D341Med (cell line): ENCODE measurements around the gene UGT1A3.

ENCODE experiments used
- DNase-seq: peaks from one replicate; pipeline ENCODE4 v3.0.0; 2012; ENCODE audit warnings: low spot score

The UGT1A3 gene

DNA sequence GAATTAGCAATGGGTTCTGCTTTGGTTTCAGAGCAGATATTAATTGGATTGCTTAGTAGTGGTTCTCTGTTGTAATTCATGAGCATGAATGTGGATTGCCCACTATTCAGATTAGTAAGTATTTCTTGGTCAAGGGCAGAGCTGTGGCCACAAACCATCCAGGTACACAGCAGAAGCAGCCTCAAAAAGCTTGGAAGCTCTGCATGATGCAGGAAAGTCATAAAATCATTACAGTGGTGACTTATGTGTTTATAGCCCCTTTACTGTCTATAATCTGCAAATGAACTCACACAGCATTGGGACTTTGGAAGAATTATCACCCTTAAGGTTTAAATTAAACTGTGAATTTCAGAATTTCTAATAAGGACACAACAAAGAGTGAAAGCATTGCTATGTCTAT lies 29.3 kb downstream of the UGT1A3 start:
- no peak for DNase-seq

GRCh38 chr2:233758849-233759248 lies 30.0 kb downstream of the UGT1A3 start:
- DNase-seq, result no peak

DNA sequence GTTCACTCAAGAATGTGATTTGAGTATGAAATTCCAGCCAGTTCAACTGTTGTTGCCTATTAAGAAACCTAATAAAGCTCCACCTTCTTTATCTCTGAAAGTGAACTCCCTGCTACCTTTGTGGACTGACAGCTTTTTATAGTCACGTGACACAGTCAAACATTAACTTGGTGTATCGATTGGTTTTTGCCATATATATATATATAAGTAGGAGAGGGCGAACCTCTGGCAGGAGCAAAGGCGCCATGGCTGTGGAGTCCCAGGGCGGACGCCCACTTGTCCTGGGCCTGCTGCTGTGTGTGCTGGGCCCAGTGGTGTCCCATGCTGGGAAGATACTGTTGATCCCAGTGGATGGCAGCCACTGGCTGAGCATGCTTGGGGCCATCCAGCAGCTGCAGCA lies 31.2 kb downstream of the UGT1A3 start, which contains the start of gene UGT1A1:
TSS of gene UGT1A1 (plus strand) at position 228 of the 400 bp plus-strand sequence. CDS start at position 246, 18 bp downstream.
- DNase-seq, result no peak

GRCh38 chr2:233761040-233761769 lies 32.4 kb downstream of the UGT1A3 start:
- no peak for DNase-seq

- DNase-seq, result no peak
Measured at GRCh38 chr2:233764264-233764663, 35.4 kb downstream of the UGT1A3 start.

- DNase-seq, result no peak
Measured at GRCh38 chr2:233764761-233765160, 35.9 kb downstream of the UGT1A3 start.

DNA sequence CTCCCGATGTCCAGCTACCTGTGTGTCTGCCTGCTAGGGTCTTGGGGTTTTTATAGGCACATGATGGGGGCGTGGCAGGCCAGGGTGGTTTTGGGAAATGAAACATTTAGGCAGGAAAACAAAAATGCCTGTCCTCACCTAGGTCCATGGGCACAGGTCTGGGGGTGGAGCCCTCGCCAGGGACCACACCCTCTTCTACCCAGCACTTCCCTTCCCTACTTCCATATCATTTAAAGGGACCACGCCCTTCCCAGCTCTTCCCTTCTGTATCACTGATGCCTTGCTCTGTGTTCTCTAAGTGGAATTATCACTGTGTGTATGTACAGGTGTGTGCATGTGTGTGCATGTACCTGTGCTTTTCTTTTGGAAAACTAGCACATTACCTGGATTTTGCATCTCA lies 37.6 kb downstream of the UGT1A3 start:
- DNase-seq, result no peak

DNA sequence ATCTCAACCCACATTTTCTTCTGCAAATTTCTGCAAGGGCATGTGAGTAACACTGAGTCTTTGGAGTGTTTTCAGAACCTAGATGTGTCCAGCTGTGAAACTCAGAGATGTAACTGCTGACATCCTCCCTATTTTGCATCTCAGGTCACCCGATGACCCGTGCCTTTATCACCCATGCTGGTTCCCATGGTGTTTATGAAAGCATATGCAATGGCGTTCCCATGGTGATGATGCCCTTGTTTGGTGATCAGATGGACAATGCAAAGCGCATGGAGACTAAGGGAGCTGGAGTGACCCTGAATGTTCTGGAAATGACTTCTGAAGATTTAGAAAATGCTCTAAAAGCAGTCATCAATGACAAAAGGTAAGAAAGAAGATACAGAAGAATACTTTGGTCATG lies 39.2 kb downstream of the UGT1A3 start:
- DNase-seq, result no peak

DNA sequence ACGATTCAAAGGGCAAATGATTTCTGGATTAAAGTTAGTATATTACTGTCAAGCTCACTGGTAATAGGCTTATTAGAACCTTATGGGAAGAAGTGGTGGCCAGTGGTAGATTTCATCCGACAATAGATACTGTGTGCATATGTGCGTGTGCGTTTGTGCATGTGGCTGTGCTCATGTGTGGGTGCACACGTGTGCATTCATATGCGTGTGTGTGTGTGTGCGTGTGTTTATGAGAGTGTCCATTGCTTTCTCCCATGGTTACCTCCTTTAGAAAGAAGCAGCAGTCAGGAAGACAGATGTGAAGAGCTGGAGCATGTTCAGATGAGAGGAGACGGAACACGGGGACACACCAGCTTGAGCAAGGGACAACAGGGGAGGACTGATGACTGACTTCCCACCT lies 40.4 kb downstream of the UGT1A3 start:
- no peak for DNase-seq

DNA sequence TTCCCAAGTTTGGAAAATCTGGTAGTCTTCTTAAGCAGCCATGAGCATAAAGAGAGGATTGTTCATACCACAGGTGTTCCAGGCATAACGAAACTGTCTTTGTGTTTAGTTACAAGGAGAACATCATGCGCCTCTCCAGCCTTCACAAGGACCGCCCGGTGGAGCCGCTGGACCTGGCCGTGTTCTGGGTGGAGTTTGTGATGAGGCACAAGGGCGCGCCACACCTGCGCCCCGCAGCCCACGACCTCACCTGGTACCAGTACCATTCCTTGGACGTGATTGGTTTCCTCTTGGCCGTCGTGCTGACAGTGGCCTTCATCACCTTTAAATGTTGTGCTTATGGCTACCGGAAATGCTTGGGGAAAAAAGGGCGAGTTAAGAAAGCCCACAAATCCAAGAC lies 43.3 kb downstream of the UGT1A3 start:
- no peak for DNase-seq

DNA sequence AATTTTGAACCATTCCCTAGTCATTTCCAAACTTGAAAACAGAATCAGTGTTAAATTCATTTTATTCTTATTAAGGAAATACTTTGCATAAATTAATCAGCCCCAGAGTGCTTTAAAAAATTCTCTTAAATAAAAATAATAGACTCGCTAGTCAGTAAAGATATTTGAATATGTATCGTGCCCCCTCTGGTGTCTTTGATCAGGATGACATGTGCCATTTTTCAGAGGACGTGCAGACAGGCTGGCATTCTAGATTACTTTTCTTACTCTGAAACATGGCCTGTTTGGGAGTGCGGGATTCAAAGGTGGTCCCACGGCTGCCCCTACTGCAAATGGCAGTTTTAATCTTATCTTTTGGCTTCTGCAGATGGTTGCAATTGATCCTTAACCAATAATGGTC lies 43.7 kb downstream of the UGT1A3 start:
- no peak for DNase-seq

DNA sequence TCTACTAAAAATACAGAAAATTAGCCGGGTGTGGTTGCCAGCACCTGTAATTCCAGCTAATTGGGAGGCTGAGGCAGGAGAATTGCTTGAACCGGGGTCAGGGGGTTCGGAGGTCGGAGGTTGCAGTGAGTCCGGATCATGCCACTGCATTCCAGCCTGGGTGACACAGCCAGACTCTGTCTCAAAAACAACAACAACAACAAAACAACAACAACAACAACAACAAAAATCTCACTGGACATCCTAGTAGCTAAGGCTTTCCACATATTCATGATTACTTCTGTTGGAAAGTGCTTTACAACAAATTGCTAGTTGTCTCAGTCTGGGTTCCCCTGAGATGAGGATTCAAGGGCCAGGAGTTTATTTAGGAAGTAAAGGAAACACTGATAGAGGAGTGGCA lies 45.0 kb downstream of the UGT1A3 start:
- DNase-seq, result no peak

GRCh38 chr2:233775414-233775813 lies 46.6 kb downstream of the UGT1A3 start:
- DNase-seq, result no peak

- no peak for DNase-seq
Measured at GRCh38 chr2:233778030-233778429, 49.2 kb downstream of the UGT1A3 start, which contains the start of gene MROH2A. Gene MROH2A (plus strand): TSS chr2:233778330. CDS start chr2:233779359, 1,029 bp downstream.

GRCh38 chr2:233779722-233780121 lies 50.9 kb downstream of the UGT1A3 start:
- no peak for DNase-seq

GRCh38 chr2:233780771-233781170 lies 51.9 kb downstream of the UGT1A3 start:
- no peak for DNase-seq

DNA sequence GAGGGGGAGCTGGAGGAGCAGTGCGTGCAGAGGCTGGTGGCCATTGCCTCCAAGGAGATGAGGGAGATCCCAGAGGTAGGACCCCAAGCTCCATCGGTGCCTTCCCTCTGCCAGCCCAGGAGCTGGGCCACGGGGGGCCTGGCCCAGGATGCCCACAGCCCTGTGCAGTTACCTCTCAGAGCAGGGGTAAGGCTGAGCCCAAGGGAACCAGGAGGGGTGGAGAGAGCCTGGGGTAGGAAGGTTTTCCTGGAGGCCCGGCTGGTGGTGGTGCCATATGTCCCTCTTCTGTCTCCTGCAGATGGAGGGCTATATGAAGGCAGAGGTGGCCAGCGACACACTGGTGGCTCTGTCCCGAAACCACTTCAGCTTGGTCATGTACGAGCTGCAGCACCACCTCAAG lies 60.7 kb downstream of the UGT1A3 start:
- DNase-seq, result no peak

DNA sequence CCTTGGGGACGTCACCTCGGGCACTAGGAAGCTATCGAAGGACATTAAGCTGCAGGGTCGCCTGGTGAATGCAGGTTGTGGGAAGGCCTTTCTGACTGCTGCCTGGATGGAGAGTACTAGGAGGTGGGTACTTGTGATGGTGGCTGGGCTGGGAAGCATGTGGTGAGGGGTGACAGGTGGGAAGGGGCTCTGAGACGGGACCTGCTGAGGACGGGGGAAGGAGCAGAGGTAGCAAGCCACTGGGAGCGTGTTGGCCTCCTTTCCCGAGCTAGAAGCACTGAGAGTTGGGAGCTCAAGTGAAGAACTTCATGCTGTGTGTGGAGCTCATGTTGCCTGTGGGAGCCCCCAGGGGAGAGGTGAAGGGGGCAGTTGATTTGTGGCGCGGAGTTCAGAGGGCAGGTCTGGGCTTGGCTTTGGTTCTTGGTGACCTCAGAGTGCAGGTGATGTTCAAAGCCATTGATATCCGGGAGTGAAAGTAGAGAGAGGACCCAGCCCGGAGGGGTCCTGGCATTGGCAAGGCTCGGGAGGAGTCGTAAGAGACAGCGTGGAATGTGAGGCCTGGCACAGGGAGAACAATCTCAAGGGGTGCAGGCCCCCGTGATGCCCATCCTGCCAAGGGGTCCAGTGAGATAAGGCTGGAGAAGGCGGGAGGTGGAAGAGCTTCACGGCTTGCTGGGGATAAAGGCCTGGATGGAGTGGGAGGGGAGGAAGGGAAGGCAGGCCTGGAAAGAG lies 62.5 kb downstream of the UGT1A3 start:
- DNase-seq, result no peak

- no peak for DNase-seq
Measured at GRCh38 chr2:233791883-233792329, 63.1 kb downstream of the UGT1A3 start.

GRCh38 chr2:233792720-233793119 lies 63.9 kb downstream of the UGT1A3 start:
- DNase-seq, result no peak

DNA sequence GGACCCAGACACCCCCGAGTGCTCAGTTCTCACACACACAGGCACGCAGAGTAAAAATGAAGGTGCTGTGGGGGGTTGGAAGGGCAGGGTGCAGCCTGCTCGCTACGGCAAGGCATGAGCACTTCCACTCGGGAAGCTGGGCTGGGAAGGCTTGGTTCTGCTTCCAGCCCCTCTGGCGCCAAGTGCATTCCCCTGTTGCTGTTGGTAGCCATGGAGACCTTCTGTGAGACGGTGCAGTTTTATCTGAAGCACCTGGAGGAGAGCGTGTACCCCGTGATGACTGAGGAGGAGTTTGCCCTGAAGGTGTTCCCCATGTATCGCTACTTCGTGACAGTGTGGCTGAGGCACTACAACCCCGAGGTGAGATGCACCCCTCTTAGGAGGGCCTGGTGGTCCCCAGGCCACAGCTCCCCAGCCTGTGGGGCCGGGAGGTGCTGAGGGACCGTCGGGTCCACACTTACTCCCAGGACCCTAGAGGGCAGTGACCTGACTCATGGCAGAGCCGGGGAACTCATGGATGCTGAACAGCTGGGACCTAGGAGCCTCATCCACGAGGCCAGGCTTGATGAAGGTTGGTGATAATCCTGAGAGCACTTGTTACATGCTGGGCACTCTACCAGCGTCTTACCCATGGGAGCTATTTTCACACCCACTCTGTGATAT lies 64.8 kb downstream of the UGT1A3 start:
- no peak for DNase-seq

- no peak for DNase-seq
Measured at GRCh38 chr2:233794128-233794658, 65.4 kb downstream of the UGT1A3 start.

GRCh38 chr2:233795735-233796171 lies 66.9 kb downstream of the UGT1A3 start:
- no peak for DNase-seq
